Activated naive CD4-positive, alpha-beta T cell treated with anti-CD3 and anti-CD28 coated beads, Interleukin-2, amount 50 U/mL, for 16 hours (primary cell): ENCODE data around the gene DEFB124.
"Not testable (repeated sequence)": the region's sequence is repeated elsewhere in the genome, so short reads cannot be mapped to it uniquely, and the experiment has no call there.

Source experiments
- DNase-seq: peaks from one replicate; pipeline ENCODE4 v3.0.0-alpha.2; 2020

Gene DEFB124

DNA sequence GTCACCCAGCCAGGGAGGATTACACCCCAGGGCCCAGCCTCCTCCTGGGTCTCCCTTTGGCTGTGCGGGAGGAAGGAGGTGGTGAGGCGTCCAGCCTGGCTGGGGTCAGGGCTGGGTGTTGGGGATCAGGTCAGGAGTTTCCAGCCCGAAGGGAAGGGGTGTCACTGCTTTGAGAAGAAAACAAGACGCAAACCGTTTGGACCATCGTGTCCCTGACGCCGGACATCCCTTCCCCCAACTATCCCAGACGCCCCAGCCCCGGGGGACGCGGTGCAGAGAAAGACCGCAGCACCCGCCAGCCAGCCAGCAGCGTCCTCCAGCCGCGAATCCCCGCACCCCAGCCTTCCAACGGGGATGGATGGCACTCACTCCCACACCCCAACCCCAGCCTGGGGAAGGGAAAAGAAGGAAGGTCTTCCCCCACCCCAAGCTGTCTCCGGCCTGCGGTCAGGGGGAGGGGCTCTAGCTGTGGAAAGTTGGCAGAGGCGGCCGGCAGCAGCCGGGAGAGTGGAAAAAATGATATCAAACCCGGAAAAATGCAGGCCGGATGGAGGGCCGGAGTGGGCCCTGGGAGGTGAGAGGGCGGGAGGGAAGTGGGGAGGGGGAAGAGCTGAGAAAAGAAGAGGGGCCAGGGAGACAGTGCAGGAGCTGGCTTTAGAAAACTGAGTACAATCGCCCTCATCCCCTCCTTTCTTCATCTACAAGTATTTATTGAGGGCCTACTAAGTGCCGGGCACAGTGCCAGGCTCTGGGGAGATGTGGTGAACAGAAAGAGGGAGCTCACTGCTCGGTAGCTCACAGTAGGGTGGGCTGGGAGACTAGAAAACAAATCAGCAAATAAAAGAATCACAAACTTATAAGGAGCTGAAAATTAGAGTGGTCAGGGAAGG is 10.8 kb upstream of the DEFB124 start:
- DNase-seq, result no peak

- DNase-seq, result no peak
These were observed 9.1 kb upstream of the DEFB124 start for GRCh38 chr20:31484001-31484400.

- DNase-seq, result no peak
These were observed 1.8 kb upstream of the DEFB124 start for GRCh38 chr20:31476643-31477215.

GRCh38 chr20:31476294-31476585 is 1.3 kb upstream of the DEFB124 start:
- no peak for DNase-seq

GRCh38 chr20:31475472-31476293 is 756 bp upstream of the DEFB124 start:
- DNase-seq, result no peak

DNA sequence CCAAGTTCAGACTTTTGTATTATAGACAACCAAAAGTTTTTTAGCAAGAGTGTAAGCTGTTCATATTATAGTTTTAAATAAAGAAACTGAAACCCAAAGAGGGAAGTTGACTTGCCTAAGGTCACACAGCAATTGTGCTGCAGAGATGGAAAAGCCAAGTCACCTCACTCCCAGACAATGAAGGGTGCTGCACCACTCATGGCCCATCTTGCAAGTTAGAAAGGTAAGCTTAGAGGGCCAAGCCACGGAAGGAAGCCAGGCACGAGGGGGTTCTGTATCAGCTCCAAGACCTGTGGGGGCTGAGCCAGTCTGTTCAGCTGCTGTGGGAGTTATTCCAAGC is 860 bp downstream of the DEFB124 start:
- no peak for DNase-seq

DNA sequence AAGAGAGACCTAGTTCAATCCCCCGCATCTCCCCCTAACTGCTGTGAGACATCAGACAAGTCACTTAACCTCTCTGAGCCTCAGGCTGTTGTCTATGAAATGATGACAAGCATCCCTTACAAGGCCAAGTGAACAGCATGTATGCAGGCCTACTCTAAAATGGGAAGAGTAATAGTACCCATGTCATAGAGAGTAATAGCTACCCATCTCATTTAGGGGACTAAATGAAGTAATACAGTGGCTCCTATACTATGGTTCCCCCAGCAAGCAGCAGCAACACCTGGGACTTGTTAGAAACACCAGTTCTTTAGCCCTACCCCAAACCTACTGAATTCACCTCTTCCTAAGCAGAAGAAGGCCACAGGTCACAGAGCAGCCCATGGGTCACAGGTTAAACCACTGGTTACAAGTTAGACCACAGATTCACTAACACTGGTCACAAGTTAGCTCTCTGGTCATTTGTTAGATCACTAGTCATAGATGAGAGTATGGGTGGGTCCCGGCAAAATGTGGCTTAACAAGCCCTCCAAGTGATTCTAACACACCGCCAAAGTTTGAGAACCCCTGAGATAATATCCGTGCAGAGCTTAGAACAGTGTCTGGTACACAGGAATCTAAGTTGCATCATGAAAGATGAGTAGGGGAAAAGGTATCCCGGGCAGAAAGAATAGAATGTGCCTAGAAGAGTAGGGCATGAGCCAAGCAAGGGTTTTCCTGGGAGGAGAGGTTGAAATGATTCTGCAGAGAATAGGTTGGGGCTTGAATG is 1.4 kb downstream of the DEFB124 start:
- no peak for DNase-seq

GRCh38 chr20:31472395-31473330 is 2.3 kb downstream of the DEFB124 start:
- no peak for DNase-seq

- DNase-seq, result not testable (repeated sequence)
These were observed 4.0 kb downstream of the DEFB124 start for GRCh38 chr20:31470946-31471345.

- DNase-seq, result no peak
These were observed 20.6 kb downstream of the DEFB124 start for GRCh38 chr20:31454361-31454760.

DNA sequence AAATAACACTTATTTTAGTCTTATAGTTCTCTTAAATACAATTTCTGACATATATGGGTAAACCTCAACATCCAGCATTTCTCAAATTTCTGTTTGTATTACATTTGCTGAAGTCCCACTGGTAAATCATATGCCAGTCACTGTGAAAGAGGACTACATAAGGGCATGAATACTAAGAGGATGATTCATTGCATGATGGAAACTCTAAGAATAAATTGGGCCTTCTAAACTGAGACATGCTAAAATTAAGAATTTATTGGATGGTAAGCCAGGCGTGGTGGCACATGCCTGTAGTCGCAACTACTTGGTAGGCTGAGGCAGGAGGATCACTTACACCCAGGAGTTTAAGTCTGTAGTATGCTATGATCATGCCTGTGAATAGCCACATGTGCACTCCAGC is 22.4 kb downstream of the DEFB124 start:
- no peak for DNase-seq

DNA sequence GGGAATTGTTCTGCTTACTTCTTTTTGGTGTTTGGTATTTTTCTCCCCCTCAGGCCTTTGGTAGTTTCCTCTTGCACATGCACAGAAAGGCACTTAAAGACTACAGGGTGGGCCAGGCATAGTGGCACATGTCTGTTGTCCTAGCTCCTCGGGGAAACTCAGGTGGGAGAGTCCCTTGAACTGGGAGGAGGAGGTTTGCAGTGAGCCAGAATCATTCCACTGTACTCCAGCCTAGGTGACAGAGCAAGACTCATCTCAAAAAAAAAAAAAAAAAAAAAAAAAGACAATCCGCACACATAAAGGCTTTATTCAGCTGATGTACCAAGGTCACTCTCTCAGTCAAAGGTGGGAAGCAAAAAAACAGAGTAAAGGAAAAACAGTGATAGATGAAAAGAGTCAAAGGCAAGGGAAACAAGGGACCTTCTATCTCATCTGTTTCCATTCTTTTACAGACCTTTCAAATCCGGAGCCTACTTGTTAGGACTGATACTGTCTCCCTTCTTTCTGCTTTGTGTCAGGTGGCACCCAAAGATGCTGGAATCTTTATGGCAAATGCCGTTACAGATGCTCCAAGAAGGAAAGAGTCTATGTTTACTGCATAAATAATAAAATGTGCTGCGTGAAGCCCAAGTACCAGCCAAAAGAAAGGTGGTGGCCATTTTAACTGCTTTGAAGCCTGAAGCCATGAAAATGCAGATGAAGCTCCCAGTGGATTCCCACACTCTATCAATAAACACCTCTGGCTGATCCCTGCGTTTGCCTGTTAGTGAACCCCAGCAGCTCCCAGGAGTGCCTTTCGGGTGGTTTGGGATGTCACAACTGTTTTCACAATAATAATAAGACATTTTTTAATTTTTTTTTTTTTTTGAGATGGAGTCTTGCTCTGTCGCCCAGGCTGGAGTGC is 25.2 kb downstream of the DEFB124 start:
- DNase-seq, result no peak

DNA sequence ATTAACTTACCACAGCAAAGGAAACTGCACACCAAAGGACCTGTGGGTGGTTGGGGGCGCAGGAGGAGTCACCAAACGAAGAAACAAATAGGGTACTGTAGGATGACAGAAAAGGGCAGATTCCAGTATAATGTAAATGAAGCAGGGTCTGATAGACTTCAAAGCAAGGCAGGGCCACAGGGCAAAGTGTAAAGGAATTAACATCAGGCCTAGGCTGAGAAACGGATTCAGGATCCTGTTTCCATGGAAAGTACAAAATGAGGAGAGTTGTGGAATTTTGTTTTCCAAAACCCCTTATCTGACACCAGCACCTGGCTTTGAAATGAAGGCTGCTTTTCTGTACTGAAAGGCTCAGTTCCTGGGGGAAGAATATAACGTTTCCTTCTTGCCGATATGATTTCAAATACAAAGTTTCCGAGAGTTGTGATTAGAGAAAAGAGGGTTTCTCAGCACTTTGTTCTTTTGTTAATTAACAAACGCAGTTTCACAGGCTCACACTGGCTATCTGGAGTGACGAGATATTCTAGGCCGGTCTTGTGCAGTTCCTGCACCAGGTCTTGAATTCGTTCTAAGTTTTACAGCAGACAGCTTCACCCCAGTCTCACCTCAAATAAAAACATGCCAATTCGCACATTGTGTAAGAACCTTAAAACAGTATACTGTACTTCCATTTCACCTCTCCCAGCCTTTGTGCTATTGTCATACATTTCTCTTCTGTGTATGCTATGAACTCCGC is 28.7 kb downstream of the DEFB124 start:
- DNase-seq, result no peak

GRCh38 chr20:31440012-31440659 is 34.8 kb downstream of the DEFB124 start, which contains the start of gene DEFB123:
DEFB123 (plus strand) TSS chr20:31440632; CDS start chr20:31440699, 67 bp downstream.
- peak; percentile 13 for DNase-seq

DNA sequence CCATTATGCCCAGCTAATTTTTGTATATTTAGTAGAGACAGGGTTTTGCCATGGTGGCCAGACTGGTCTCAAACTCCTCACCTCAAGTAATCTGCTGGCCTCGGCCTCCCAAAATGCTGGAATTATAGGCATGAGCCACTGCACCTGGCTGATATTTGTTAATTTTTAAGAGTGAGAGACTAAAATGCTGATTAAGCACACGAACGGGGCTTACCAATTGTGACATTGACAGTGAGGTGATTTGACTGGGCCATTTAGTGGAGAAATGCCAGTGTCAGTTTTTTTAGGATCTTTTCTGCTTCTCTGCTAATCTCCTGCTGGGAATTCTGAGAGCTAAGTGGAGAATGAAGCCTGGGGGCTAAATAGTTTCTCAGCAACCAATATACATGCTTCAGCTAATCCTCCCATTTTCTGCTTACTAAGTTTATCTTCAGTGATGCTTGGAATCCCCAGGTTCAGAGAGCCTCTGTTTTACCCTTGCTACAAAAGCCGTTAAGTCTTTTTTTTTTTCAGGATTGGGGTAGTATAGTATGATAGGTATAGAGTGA is 44.3 kb downstream of the DEFB124 start:
- no peak for DNase-seq

GRCh38 chr20:31427576-31427975 is 47.4 kb downstream of the DEFB124 start:
- not testable (repeated sequence) for DNase-seq

DNA sequence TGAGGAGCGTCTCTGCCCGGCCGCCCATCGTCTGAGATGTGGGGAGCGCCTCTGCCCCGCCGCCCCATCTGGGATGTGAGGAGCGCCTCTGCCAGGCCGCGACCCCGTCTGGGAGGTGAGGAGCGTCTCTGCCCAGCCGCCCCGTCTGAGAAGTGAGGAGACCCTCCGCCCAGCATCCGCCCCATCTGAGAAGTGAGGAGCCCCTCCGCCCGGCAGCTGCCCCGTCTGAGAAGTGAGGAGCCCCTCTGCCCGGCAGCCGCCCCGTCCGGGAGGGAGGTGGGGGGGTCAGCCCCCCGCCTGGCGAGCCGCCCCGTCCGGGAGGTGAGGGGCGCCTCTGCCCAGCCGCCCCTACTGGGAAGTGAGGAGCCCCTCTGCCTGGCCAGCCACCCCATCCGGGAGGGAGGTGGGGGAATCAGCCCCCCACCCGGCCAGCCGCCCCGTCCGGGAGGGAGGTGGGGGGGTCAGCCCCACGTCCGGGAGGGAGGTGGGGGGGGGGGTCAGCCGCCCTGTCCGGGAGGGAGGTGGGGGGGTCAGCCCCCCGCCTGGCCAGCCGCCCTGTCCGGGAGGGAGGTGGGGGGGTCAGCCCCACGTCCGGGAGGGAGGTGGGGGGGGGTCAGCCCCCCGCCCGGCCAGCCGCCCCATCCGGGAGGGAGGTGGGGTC is 47.9 kb downstream of the DEFB124 start:
- not testable (repeated sequence) for DNase-seq

- DNase-seq, result no peak
These were observed 49.1 kb downstream of the DEFB124 start for GRCh38 chr20:31425797-31426196.

DNA sequence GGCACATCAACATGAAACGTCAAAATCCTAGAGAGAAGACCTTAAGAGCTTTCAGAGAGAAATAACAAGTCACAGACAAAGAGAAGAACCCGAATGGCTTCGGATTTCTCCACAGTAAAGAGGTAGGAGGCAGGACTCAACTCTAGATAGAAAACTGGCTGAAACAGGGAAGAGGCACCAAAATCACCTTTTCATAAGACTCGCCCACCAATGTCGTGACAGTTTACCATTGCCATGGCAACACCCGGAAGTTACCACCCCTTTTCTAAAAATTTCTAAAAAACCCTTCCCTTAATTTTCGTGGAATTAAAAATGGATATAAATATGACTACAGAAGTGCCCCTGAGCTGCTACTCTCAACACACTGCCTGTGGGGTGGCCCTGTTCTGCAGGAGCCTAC is 56.6 kb downstream of the DEFB124 start:
- DNase-seq, result no peak
